Endometrial microvascular endothelial cells (primary cell): ENCODE results near the gene SLC8B1. TPM values are rescaled to one million over a fixed set of nuclear protein-coding genes. Genes with fewer than 3 reads are reported as not detected.

Source experiments
- in situ Hi-C: cut with HindIII; loops from 2 replicates; pipeline ENCODE4 v1.10.0; 2017; ENCODE audit warnings: low sequenced_read_pairs, low pct_unique_long_range_greater_than_20kb; ENCODE audit errors: inconsistent ontology term
- total RNA-seq: library from RNA; depleted of rRNA; stranded (reverse); fragments of >200 nt; gene quantifications from one replicate; pipeline ENCODE4 v1.2.3, GENCODE V29; 2015; ENCODE audit errors: inconsistent ontology term

Gene SLC8B1
- total RNA-seq, 1 donor from 2014 or later: 78.8 TPM

GRCh38 chr12:113329022-113329790 is 5.7 kb downstream of the SLC8B1 start:
- in situ Hi-C loops: no loop called here

- in situ Hi-C loops: no loop called here
These were observed 6.5 kb downstream of the SLC8B1 start for GRCh38 chr12:113328368-113328889.

GRCh38 chr12:113326775-113327395 is 8.0 kb downstream of the SLC8B1 start:
- in situ Hi-C loops: no loop called here

- in situ Hi-C loops: no loop called here
These were observed 9.0 kb downstream of the SLC8B1 start for GRCh38 chr12:113325916-113326315.

GRCh38 chr12:113322343-113322742 is 12.6 kb downstream of the SLC8B1 start:
- in situ Hi-C loops: no loop called here

- in situ Hi-C loops: no loop called here
These were observed 14.5 kb downstream of the SLC8B1 start for GRCh38 chr12:113320401-113320800.

- in situ Hi-C loops: no loop called here
These were observed 15.8 kb downstream of the SLC8B1 start for GRCh38 chr12:113318900-113319628.

- in situ Hi-C loops: no loop called here
These were observed 16.8 kb downstream of the SLC8B1 start for GRCh38 chr12:113318046-113318656.

- in situ Hi-C loops: no loop called here
These were observed 17.8 kb downstream of the SLC8B1 start for GRCh38 chr12:113317122-113317521.

- in situ Hi-C loops: no loop called here
These were observed 18.8 kb downstream of the SLC8B1 start for GRCh38 chr12:113316155-113316554.

GRCh38 chr12:113315358-113315757 is 19.6 kb downstream of the SLC8B1 start:
- in situ Hi-C loops: no loop called here

GRCh38 chr12:113314121-113314529 is 20.8 kb downstream of the SLC8B1 start:
- in situ Hi-C loops: no loop called here

GRCh38 chr12:113310489-113310888 is 24.4 kb downstream of the SLC8B1 start:
- in situ Hi-C loops: no loop called here

GRCh38 chr12:113306382-113306781 is 28.5 kb downstream of the SLC8B1 start:
- in situ Hi-C loops: no loop called here

- in situ Hi-C loops: no loop called here
These were observed 29.5 kb downstream of the SLC8B1 start for GRCh38 chr12:113305281-113305856.

GRCh38 chr12:113302886-113303640 is 31.8 kb downstream of the SLC8B1 start:
- in situ Hi-C loops: no loop called here

GRCh38 chr12:113302466-113302865 is 32.4 kb downstream of the SLC8B1 start:
- in situ Hi-C loops: no loop called here

GRCh38 chr12:113301811-113302210 is 33.1 kb downstream of the SLC8B1 start:
- in situ Hi-C loops: no loop called here
